Stimulated activated CD4-positive, alpha-beta T cell treated with anti-CD3 and anti-CD28 coated beads, Interleukin-2, amount 100 ng/mL, for 4 hours (primary cell): Measurements from ENCODE around the gene ELMOD3.
A peak's percentile ranks its signal among the peaks of the same experiment; 100 is the strongest.
"Not testable (repeated sequence)": the region's sequence is repeated elsewhere in the genome, so short reads cannot be mapped to it uniquely, and the experiment has no call there.

ENCODE experiments used
- DNase-seq: peaks from one replicate; pipeline ENCODE4 v3.0.0-alpha.2; 2020; ENCODE audit warnings: low read depth

Gene ELMOD3

DNA sequence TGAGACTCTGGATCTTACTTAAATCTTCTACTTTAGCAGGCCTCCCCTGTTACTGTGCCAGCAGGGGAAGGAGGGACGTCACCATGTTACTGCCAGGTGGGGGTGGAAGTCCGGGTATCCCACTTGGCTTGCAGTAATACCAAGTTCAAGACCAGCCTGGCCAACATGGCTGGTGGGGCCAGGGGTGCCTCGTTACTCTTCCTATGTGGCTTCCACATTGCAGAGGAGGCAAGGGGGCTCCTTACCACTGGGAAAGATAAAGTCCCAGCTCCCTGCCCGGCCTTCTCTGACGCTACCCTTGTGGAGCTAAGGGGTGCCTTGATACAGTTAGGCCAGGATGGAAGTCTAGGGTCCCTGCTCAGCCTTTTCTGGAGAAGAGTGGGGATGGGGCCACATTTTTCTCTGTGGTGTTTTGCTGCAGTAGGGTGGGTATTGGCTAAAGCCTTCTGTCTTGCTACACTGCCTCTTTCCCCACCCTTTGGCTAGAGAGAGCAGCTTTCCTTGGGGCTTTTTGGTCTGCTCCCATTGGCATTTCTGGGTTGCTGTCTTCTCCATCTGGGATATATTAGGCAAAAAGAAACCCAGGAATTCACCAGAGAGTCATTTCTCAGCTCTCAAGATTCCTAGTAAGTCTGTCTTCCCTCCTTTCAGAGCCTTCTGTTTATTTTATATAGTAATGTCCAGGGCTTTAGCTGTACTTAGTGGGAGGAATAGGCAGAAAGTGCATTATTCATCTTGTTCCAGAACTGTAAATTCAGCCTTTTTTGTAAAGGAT is 21.9 kb downstream of the ELMOD3 start:
- DNase-seq, result no peak

DNA sequence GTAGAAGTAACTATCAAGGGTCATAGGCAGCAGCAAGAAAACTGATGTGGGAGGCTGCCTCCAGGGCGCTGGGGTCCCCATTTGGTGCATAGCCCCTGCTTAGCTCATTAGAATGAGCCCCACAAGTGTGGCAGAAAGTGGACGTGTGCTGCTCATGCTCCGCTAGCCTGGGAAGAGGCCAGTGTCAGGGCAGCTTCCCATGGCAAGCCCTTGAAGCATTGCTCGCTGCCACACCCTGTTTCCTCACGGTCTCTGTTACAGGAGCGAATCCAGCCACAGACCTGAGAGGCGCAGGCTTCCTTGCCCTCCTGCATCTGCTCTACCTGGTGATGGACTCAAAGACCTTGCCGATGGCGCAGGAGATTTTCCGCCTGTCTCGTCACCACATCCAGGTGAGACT is 22.5 kb downstream of the ELMOD3 start:
- DNase-seq, result no peak

DNA sequence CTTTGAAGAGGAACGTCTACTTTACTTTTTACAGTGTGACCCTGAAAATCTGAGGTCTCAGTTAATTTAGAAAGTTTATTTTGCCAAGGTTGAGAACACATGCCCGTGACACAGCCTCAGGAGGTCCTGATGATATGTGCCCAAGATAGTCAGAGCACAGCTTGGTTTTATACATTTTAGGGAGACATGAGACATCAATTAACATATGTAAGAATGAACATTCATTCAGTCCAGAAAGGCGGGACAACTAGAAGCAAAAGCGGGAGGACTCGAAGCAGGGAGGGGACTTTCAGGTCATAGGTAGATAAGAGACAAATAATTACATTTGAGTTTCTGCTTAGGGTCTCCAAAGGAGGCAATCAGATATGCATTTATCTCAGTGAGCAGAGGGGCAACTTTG is 23.7 kb downstream of the ELMOD3 start:
- DNase-seq, result no peak

DNA sequence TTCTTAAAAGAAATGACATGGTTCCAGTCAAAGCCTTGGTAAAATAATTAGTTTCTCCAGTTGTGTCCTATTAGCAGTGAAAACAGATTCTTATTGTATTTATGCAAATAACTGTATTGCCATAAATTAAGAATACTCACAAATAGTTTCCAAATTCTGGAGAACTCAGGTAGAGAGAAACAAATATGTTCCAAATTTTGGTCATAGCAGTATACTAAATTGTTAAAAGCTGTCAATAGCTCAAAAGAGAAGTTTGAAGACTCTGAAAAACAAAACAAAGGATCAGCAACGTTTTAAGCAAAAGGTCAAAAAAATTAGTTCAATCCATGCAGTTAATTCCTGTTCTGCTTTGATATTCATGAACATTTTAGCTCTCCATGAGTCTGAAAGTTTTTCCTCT is 25.5 kb downstream of the ELMOD3 start:
- DNase-seq, result no peak

DNA sequence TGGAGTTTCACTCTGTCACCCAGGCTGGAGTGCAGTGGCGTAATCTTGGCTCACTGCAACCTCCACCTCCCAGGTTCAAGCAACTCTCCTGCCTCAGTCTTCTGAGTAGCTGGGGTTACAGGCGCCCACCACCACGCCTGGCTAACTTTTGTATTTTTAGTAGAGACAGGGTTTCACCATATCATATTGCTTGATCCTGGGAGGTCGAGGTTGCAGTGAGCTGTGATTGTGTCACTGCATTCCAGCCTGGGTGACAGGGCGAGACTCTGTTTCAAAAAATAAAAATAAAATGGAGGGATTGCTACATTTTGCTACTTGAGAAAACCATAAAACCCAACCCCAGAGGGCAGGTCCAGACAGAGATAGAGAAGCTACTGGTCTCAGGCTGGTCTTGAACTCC is 28.6 kb downstream of the ELMOD3 start:
- not testable (repeated sequence) for DNase-seq

DNA sequence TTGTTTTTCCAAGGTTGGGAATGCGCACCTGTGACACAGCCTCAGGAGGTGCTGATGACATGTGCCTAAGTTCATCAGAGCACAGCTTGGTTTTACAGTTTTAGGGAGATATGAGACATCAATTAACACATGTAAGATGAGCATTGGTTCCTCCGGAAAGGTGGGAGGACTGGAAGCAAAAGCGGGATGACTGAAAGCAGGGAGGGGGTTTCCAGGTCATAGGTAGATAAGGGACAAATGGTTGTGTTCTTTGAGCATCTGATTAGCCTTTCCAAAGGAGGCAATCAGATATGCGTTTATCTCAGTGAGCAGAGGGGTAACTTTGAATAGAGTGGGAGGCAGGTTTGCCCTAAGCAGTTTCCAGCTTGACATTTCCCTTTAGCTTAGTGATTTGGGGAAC is 29.3 kb downstream of the ELMOD3 start:
- DNase-seq, result no peak

DNA sequence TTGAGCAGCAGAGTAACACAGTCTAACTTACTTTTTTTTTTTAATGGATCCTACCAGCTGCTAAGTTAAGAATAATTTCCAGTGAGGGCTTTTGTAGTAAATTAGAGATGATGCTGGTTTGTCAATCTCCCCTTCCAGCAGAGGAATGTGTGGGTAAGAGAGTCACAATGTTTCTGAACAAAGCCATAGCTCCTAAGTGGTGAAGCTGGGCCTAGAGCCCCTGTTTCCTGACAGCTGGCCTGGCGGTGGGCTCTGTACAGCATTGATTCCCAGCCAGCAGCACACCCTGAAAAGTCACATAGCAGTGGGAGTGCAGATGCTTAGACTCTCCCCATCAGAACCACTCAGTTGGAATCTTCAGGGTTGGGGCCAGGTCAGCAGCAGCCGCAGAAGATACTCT is 31.2 kb downstream of the ELMOD3 start:
- DNase-seq, result no peak

DNA sequence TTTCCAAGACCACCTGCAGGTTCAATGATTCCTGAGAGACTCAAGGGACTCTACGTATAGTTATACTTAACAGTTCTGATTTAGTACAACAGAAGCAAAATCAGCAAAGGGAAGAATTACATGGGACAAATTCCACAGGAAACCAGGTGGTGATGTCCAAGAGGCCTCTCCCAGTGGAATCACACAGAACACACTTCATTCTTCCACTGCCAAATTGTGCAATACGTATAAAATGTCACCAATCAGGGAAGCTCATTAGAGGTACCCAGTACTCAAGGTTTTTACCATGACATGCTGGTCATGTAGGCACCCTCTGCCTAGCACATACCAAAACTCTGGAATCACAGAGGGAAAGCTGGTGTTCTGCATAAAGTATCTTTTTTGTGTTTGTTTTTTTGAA is 33.2 kb downstream of the ELMOD3 start:
- no peak for DNase-seq

DNA sequence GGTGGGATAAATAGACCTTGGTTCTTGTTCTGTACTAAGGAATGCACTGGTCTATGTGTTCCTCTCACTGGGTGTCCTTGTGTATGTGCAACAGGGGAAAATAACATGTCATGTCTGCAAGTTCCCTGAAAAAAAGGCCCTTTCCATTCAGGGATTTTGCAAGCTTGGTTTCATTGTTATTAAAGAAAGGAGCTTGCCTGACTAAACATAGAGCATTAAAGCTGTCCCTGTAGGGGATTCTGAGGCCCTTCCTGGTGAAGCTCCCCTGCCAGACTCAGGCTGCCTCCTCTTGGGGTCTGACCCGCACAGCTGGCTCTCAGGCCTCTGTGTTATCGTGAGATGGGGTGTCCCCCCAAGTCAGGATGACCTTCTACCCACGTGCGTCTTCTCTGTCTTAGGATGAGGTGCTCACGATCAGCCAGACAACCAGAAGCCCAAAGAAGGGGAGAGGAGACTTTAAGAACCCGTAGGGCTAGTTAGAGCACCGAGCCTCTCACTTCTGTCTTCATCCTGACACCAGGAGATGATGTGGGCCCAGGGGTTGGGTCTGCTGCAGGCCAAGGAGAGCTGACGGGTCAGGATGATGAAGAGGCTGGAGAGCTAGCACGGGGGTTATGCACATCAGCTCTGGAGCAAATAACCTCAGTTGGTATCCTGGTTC is 34.4 kb downstream of the ELMOD3 start:
- DNase-seq, result no peak

DNA sequence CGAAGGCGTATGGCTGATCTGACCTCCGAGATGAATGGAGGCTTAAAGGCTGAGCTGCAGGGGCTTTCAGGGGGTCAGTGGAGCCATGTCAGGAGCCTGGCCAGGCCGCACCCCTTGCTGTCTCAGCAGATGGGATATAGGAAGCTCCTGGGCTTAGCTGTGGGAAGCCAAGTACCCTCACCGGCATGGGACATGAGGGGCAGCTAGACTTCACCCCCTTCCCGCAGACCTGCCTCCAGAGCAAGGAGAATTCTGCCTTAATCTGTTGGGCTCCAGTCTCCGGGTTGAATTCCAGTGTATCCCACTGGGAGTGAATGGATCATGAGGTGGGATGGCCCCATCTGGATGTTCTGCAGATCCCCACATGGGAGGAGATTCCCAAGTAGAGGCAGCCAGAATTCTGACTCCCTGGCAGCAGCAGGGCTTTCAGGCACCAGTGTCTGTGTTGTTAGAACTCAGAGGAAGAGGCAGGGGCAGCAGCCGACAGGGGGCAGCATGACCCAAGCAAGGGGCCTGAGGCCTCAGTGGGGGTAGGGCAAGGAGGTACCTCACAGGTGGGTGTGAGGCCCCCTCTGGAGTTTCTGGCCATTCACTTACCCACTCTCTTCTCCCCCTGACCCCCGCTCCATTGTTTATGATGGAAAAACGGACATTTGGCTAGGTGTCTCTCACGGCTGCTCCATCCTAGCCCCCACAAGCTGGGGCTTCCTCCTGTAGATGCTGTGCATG is 36.5 kb downstream of the ELMOD3 start:
- DNase-seq, result peak; percentile 62

DNA sequence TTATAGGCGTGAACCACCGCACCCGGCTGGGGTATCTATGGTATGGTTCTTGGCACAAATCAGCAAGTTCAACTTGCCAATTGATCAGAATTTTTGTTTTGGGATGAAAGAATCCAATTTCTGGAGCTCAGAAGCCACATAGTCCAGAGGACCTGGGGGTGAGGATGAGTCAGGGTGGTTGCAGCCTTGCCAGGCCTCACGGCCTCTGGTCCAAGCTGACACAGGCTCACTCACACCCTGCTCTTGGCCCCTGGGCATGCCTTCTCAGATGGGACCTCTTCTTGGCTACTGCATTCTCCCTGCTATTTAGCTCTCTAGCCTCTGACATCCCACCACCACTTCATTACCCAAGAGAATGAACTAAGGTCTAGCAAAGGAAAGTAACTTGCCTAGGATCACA is 39.3 kb downstream of the ELMOD3 start:
- no peak for DNase-seq

DNA sequence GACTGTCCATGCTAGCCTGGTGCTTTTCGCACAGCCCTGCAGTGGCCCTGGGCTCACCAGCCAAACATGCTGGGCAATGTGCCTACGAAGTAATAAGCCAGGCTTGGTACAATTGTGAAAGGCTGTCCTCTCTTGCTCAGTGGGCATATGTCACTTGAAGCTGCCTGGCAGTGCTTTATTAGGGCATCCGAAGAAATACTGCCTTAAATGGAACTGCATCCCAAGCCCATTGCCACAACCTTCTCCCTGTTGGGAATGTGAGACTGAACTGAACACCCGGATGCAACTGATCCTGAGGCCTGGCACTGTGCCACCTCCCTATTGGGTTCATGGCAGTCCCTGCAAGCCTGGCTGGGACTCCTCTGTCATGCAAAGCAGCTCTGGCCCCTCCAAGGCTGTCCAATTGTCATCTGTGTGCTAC is 39.7 kb downstream of the ELMOD3 start:
- no peak for DNase-seq

DNA sequence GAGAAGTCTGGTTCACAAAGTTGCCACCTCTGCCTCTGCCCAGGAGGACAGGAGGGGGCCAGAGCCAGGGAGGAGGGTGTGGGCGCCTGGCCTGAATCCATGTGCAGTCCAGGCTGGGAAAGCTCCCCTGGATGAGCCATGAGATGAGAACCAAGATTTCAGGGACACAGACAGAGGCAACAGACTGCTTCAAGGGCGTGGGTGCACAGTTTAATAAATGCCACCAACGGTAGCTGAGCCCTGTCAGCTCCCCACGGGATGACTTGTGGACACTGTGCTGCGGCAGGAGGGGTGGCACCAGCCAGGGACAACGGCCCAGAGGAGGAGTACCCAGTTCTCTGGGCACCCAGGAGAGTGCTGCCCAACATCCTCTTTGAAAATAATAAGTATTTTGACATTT is 40.4 kb downstream of the ELMOD3 start:
- no peak for DNase-seq

DNA sequence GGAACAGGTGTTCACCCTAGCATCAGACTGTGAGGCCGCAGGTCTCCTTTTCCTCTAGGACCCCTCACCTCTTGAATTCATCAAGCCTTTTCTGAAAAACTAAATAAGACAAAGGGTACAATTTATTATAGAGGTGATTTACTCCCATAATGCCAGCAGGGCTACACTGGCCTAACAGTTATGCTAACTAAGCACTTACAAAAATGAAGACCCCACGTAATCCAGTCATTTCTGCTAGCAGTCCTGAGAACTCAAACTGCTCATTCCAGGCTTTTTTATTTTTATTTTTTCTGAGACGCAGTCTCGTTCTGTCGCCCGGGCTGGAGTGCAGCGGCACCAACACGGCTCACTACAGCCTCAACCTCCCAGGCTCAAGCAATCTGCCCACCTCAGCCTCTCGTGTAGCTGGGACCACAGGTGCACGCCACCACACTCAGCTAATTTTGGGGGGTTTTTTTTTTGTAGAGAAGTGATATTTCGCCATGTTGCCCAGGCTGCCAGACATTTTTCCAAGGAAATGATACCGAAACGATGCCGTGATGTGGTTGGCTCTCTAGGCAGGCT is 41.4 kb downstream of the ELMOD3 start:
- DNase-seq, result no peak

DNA sequence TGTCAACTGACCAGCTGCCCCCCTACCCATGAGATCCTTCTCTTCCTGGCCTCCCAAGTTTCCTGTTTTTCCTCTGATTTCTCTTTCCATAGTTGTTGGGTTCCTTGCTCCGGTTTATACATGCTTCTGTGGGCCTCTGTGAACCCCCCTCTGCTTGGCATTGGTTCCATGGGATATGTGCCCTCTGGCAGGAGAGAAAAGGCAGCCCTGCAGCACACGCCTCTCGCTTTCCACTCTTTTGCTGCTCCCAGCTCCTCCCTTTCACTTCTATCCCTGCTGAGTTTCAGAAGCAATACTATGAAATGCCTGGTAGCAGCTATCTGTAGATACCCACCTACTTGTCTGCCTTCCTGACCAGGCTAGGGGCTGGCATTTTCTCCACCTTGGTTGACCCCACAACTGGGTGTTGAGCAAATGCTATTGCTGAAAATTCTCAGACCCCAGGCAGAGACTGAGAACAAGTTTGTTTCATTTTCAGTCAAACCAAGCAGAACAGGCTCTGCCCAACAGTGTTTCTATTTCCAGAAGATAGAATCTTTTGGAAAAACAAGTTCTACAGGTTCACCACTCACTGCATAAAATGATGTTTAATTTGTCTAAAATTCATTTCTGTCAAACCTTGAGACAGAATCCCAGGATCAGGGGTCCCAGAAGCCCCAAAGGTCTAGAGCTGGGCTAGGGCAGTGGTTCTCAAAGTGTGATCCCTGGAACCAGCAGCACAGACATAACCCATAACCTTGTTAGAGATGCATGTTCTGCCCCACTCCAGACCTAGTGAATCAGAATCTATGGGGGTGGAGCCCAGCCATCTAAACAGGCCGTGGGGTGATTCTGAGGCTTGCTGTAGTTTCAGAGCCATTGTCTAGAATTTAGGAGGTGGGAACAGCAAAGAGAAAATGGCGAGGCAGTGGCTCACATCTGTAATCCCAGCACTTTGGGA is 42.2 kb downstream of the ELMOD3 start:
- DNase-seq, result no peak

DNA sequence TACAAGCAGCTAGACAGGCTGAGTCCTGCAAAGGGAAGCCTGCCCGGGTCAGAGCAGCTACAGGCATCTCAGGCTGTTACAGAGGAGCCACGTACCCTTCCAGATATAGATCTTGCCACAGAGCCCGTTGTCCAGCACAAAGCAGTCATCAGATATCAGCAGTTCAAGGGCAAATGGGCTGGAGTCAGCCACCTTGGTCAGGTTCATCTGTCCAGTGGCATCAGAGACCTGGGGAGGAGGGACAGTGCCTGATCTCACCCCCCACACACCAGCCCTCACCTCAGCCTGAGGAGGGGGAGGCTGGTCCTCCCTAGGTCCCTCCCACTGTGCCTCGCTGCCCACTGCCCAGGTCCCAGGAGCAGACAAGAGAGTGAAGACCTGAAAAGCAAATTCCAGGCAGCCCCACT is 43.4 kb downstream of the ELMOD3 start:
- DNase-seq, result no peak

DNA sequence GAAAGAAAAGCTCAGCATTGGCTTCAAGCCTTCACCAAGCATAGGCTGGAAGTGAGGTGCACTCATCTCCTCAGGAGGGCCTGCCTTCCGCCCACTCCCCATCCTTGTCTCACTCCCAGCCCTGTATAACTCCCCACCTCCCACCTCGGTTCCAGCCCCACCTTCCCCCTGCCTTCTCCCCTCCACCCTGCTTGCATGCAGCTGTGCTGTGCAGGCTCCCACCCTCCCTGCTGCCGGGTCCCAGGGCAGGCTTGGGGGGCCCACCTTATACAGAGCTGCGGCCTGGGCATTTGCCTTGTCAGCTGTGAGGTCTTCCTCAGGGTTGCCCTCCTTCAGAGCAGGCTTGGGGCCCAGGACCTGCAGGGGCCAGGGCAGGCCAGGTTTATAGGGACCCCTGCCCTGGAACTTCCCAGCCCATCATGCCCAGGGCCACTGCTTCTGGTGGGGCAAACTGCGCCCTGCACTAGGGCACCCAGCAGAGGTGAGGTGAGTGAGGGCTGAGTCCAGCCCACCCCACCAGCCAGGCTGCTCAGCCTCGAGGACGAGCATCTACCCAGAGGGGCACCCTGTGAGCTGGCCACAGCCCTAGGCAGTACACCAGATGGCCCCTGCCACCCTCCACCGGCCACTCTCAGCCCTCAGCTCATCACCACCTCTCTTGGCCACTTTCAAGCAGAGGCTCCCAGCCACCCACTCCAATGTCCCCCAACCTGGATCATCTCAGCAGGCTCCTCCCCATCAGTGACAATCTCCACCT is 44.0 kb downstream of the ELMOD3 start:
- DNase-seq, result no peak

DNA sequence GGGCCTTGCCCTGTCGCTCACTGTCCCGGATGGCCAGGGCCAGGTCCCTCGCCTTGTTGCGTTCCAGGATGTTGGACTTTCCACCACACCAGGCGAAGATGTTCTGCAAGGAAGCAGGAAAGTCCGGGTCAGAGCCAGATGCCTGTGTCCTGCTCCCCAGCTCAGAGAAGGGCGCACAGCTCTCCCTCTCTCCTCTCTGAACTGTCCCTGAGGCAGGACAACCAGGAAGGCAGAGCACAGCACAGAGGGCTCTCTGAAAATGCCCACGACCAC is 44.5 kb downstream of the ELMOD3 start:
- no peak for DNase-seq

DNA sequence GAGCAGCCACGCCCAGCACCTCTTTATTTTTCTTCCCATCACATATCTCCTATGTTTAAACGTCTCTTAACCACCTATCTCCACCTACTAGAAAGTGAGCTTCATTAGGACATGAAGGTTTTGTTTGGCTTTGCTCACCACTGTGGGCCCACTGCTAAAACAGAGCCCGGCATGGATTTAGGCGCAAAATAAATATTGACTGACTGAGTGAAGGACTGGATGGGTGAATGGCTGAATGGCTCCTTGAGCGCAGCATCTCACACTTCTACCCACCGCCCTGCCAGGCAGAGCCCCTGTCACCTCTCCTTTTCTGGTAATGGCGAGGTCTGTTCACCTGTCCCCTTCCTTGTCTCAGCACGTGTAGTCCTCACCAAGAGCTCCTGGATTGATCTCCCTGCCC is 45.5 kb downstream of the ELMOD3 start:
- DNase-seq, result no peak

DNA sequence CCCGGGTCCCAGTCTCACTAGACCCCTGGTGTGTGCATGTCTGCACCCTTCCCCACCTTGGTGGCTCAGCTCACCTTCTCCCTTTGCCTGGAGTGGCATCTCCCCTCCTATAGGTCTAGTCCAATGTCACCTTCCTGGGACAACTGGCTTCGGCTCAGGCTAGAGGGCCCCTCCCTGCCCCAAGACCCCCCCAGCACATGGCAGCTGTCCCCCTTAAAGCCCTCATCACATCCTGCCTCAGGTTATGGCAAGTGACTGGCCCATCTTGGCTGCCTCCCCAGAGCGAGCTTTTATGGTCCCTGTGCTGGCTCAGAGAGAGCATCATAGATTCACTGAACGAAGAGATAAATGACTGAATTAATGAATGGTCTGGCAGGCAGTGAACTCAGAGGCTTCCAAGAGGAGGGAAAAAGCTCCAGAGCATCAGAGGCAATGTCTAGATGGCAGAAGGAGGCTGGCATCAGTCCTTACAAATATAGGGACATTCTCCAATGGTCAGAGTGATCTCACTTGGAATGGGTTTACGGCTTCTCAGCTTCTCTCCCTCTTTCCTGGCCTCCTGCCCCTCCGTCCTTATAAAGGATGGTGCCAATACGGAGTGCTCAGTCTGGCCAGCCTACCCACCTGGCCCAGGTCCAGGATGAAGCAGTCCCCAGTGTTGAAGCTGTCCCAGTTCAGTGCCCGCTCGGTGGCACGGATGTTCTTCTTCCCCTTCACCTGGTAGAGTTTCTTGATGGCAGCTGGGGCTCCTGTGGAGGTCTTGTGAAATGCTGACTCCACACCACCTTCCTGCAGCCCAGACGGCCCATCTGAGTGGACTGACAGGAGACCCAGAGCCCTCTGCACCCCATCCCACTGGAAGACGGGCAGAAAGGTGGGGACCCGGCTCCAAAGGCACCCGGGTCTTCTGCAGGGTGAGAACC is 46.2 kb downstream of the ELMOD3 start:
- DNase-seq, result no peak
